AG04449 (cell line): ENCODE results near the gene APMAP.

Experiments
- CTCF ChIA-PET: fragments of 350-600 bp; formaldehyde crosslinking; extraction: SDS; loops from one replicate; lab custom pipeline; 2021; ENCODE audit warnings: antibody characterized with exemption; lab: Yijun Ruan, JAX
- POLR2A ChIA-PET: fragments of 400-600, 350-600 bp; formaldehyde crosslinking; extraction: SDS; loops from one replicate; lab custom pipeline; 2020; ENCODE audit warnings: antibody characterized with exemption, inconsistent platforms; lab: Yijun Ruan, JAX
- DNase-seq: peaks from one replicate; pipeline ENCODE4 v3.0.0-alpha.2; 2010; ENCODE audit warnings: low read depth, low spot score
- H3K4me3 ChIP-seq: 2 replicates; pipeline ENCODE4 v1.5.1; 2011; ENCODE audit warnings: low read depth, mild to moderate bottlenecking, control low read depth, low read length
- CTCF ChIP-seq: IDR thresholded peaks from one replicate; pipeline ENCODE4 v1.5.1; 2011; ENCODE audit warnings: mild to moderate bottlenecking, moderate library complexity, low read length, control low read depth, inconsistent platforms; ENCODE audit not compliant: insufficient read depth; ENCODE audit errors: missing control alignments

APMAP gene

GRCh38 chr20:24969186-24970029 lies 23.1 kb downstream of the APMAP start:
- ChIA-PET POLR2A (no interaction called here), CTCF (no interaction called here)
- no peak for DNase-seq
- TF ChIP-seq CTCF = no peak
- H3K4me3 ChIP-seq = no peak overlapping the region

- DNase-seq = no peak
Measured at GRCh38 chr20:24968278-24968800, 24.2 kb downstream of the APMAP start.

GRCh38 chr20:24966317-24967012 lies 26.1 kb downstream of the APMAP start:
- DNase-seq = no peak
- ChIA-PET POLR2A (no interaction called here), CTCF (no interaction called here)
- H3K4me3 ChIP-seq = no peak overlapping the region
- no peak for TF ChIP-seq CTCF

More at GRCh38 chr20:24968278-24968800, 24.2 kb downstream of the APMAP start:
- no peak for TF ChIP-seq CTCF
- ChIA-PET CTCF (no interaction called here), POLR2A (no interaction called here)
- no peak overlapping the region for H3K4me3 ChIP-seq

- no peak for DNase-seq
- ChIA-PET CTCF (no interaction called here), POLR2A (no interaction called here)
- no peak for TF ChIP-seq CTCF
- no peak overlapping the region for H3K4me3 ChIP-seq
Measured at GRCh38 chr20:24965065-24965919, 27.3 kb downstream of the APMAP start.

- DNase-seq = no peak
- CTCF ChIA-PET = no interaction called here
Measured at GRCh38 chr20:24964506-24964840, 28.1 kb downstream of the APMAP start.

More at GRCh38 chr20:24964506-24964840, 28.1 kb downstream of the APMAP start:
- TF ChIP-seq CTCF = no peak
- POLR2A ChIA-PET = no interaction called here
- H3K4me3 ChIP-seq = no peak overlapping the region
